GM12801 (cell line): Measurements from ENCODE around the gene ZCCHC3.

Experiments used
- TF ChIP-seq, protein P1 (sequence below): IDR thresholded peaks from one replicate; pipeline ENCODE4 v1.5.1; 2011; ENCODE audit warnings: control low read depth; ENCODE audit not compliant: insufficient read length; ENCODE audit errors: extremely low read depth

Gene ZCCHC3

GRCh38 chr20:275791-276190 lies 21.6 kb upstream of the ZCCHC3 start:
- TF ChIP-seq, protein P1, sequence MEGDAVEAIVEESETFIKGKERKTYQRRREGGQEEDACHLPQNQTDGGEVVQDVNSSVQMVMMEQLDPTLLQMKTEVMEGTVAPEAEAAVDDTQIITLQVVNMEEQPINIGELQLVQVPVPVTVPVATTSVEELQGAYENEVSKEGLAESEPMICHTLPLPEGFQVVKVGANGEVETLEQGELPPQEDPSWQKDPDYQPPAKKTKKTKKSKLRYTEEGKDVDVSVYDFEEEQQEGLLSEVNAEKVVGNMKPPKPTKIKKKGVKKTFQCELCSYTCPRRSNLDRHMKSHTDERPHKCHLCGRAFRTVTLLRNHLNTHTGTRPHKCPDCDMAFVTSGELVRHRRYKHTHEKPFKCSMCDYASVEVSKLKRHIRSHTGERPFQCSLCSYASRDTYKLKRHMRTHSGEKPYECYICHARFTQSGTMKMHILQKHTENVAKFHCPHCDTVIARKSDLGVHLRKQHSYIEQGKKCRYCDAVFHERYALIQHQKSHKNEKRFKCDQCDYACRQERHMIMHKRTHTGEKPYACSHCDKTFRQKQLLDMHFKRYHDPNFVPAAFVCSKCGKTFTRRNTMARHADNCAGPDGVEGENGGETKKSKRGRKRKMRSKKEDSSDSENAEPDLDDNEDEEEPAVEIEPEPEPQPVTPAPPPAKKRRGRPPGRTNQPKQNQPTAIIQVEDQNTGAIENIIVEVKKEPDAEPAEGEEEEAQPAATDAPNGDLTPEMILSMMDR = no peak

GRCh38 chr20:276620-277495 lies 20.5 kb upstream of the ZCCHC3 start:
- TF ChIP-seq, protein P1 = no peak

- TF ChIP-seq, protein P1 = no peak
These were observed 19.9 kb upstream of the ZCCHC3 start for GRCh38 chr20:277496-277781.

GRCh38 chr20:278181-278580 lies 19.2 kb upstream of the ZCCHC3 start:
- TF ChIP-seq, protein P1 = no peak

DNA sequence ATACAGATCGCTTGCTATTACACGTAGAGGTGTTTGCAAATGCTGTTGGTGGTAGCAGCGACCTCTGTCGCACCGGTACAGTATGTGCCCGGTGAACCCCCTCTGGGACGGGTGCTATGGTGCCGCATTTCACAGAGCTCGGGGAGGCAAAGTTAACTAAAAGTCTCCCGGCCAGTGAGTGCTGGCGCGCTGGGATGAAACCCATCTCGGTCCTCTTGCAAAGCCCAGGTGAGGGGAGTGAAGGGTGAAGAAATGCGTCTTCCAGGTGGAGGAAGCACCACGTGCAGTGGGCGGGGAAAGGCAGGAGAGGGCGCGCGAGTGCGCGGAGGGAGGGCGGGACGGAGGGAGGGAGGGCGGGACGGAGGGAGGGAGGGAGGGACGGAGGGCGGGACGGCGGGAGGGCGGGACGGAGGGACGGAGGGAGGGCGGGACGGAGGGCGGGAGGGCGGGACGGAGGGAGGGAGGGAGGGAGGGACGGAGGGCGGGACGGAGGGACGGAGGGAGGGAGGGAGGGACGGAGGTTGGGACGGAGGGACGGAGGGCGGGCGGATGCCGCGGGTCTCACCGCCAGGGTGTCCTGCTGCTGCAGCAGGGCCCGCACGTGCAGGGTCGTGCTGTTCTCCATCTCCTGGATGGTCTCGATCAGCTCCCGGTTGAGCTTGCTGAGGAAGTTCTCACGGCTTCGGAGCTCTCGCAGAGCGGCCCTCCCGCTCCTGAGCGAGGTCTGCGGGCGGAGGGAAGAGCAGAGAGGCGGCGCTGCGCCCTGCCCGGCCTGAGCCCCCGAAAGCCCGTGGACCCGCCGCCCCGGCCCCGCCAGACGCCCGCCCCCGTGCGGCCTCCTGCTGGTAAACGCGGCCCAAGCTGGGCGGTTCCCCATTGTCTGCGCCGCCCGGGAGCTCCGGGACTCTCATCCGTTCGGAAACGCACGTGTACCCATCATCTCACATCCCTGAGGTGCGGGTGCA lies 18.5 kb upstream of the ZCCHC3 start:
- TF ChIP-seq, protein P1 = no peak

DNA sequence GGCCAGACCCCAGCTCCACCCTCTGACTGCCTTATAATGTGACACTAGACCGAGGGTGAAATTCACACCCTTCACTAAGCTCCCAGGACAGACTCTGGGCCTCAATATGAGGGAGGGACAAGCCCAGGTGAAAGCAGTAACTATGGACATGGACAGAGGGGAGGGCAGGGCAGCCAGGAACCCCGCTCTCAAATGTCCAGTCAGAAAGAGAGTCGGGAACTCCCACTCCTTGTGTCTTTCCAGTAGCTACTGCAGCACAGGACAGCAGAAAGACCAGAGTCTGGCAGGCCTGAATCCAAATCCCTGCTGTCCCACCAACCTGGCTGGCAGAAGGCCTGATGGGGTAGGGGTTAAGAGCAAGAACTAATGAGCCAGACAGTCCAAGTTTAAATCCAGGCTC lies 13.2 kb upstream of the ZCCHC3 start:
- TF ChIP-seq, protein P1 = no peak

DNA sequence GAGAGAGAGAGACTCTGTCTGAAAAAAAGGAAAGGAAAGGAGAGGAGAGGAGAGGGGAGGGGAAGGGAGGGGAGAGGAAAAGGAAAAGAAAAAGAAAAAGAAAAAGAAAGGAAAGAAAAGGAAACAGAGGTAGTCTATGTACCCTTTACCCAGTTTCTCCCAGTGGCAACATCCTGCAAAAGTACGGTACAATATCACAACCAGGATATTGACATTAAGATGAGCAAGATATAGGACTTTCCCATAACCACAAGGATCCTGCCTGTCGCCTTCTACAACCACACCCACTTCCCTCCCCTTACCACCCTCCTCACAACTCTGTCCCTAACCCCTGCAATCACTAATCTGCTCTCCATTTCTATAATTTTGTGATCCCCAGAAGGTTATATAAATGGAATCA lies 10.9 kb upstream of the ZCCHC3 start:
- TF ChIP-seq, protein P1 = no peak
